HepG2 (cell line): ENCODE measurements around the gene CCNB1IP1. TPM values are rescaled to one million over a fixed set of nuclear protein-coding genes. Genes with fewer than 3 reads are reported as not detected.

ENCODE experiments used
- FOXO1 ChIP-seq: sonication (generic); formaldehyde crosslinking; IDR thresholded peaks from 2 replicates; pipeline ENCODE4 v1.4.0; 2020; ENCODE audit warnings: missing genetic modification reagents
- HNRNPUL1 ChIP-seq: fragments of 200-400 bp; formaldehyde crosslinking; IDR thresholded peaks from 2 replicates; pipeline ENCODE4 v1.6.1; 2017; ENCODE audit warnings: low read depth, mild to moderate bottlenecking, low read length, moderate library complexity
- KLF12 ChIP-seq: sonication (generic); formaldehyde crosslinking; IDR thresholded peaks from 2 replicates; pipeline ENCODE4 v1.4.0; 2020; ENCODE audit warnings: missing genetic modification reagents, borderline replicate concordance
- NR2F6 ChIP-seq, 2 experiments: IDR thresholded peaks; 2 replicates each; pipeline ENCODE4 v1.6.1; 2016; ENCODE audit warnings: antibody characterized with exemption in 1 of 2, mild to moderate bottlenecking in 1 of 2
- RBAK ChIP-seq: sonication (generic); formaldehyde crosslinking; IDR thresholded peaks from 2 replicates; pipeline ENCODE4 v1.5.1; 2020; ENCODE audit warnings: mild to moderate bottlenecking, missing genetic modification reagents
- SCMH1 ChIP-seq: sonication (generic); formaldehyde crosslinking; IDR thresholded peaks from 2 replicates; pipeline ENCODE4 v1.9.0; 2021; ENCODE audit warnings: missing genetic modification reagents, mild to moderate bottlenecking, borderline replicate concordance
- SIX4 ChIP-seq: sonication (generic); formaldehyde crosslinking; IDR thresholded peaks from 2 replicates; pipeline ENCODE4 v1.4.0; 2020; ENCODE audit warnings: missing genetic modification reagents
- ZNF160 ChIP-seq: sonication (generic); formaldehyde crosslinking; IDR thresholded peaks from 2 replicates; pipeline ENCODE4 v1.8.0; 2022; ENCODE audit warnings: mild to moderate bottlenecking, inconsistent platforms, missing genetic modification reagents
- ZNF317 ChIP-seq: sonication (generic); formaldehyde crosslinking; IDR thresholded peaks from 2 replicates; pipeline ENCODE4 v1.5.0; 2020; ENCODE audit warnings: mild to moderate bottlenecking, missing genetic modification reagents
- ZNF33B ChIP-seq: sonication (generic); formaldehyde crosslinking; IDR thresholded peaks from 2 replicates; pipeline ENCODE4 v1.5.1; 2020; ENCODE audit warnings: mild to moderate bottlenecking, missing genetic modification reagents
- ZNF607 ChIP-seq: sonication (generic); formaldehyde crosslinking; IDR thresholded peaks from 2 replicates; pipeline ENCODE4 v1.5.1; 2020; ENCODE audit warnings: missing genetic modification reagents, mild to moderate bottlenecking, borderline replicate concordance
- ZNF720 ChIP-seq: sonication (generic); formaldehyde crosslinking; IDR thresholded peaks from 2 replicates; pipeline ENCODE4 v1.4.0; 2020; ENCODE audit warnings: missing genetic modification reagents
- polyA plus RNA-seq, 8 experiments: library from polyadenylated mRNA; depleted of rRNA in 3 of 8; stranded (reverse) in 7 of 8; unstranded in 1 of 8; fragments of >200 nt; fragmentation: Illumina TruSeq in 4 of 8; extraction: Trizol in 4 of 8; gene quantifications; 2 replicates each; pipeline versions ENCODE4 v1.2.1 to v1.2.3, GENCODE V29; 2011 to 2016; ENCODE audit warnings: low read depth in 4 of 8, missing spikeins in 1 of 8, mixed read lengths in 1 of 8; ENCODE audit not compliant: insufficient read depth in 1 of 8
- total RNA-seq, 5 experiments: library from RNA; depleted of rRNA; stranded (reverse); fragments of >200 nt; fragmentation: Illumina TruSeq; extraction: Trizol; gene quantifications; 2 replicates each; pipeline ENCODE4 v1.2.3, GENCODE V29; 2016; ENCODE audit warnings: low read depth in 1 of 5
- TF ChIP-seq, protein P1 (sequence below): IDR thresholded peaks from 2 replicates; pipeline ENCODE4 v1.6.1; 2012; ENCODE audit warnings: low read depth, low read length, improper control_type of control experiment
- TF ChIP-seq, protein P2 (sequence below): sonication (generic); formaldehyde crosslinking; IDR thresholded peaks from 2 replicates; pipeline ENCODE4 v1.4.0; 2020; ENCODE audit warnings: missing genetic modification reagents
- TF ChIP-seq, protein P3 (sequence below): sonication (generic); formaldehyde crosslinking; IDR thresholded peaks from 2 replicates; pipeline ENCODE4 v1.5.0; 2020; ENCODE audit warnings: missing genetic modification reagents
- TF ChIP-seq, protein P4 (sequence below): sonication (generic); formaldehyde crosslinking; IDR thresholded peaks from 2 replicates; pipeline ENCODE4 v1.4.0; 2020; ENCODE audit warnings: missing genetic modification reagents, mild to moderate bottlenecking, borderline replicate concordance
- TF ChIP-seq, protein P5 (sequence below): sonication (generic); formaldehyde crosslinking; IDR thresholded peaks from 2 replicates; pipeline ENCODE4 v1.8.1; 2023; ENCODE audit warnings: missing genetic modification reagents, inconsistent platforms, borderline replicate concordance
- TF ChIP-seq, protein P6 (sequence below): sonication (generic); formaldehyde crosslinking; IDR thresholded peaks from 2 replicates; pipeline ENCODE4 v1.8.1; 2023; ENCODE audit warnings: mild to moderate bottlenecking, missing genetic modification reagents, borderline replicate concordance
- TF ChIP-seq, protein P7 (sequence below): sonication (generic); formaldehyde crosslinking; IDR thresholded peaks from 2 replicates; pipeline ENCODE4 v1.5.1; 2020; ENCODE audit warnings: missing genetic modification reagents, mild to moderate bottlenecking, borderline replicate concordance

Gene CCNB1IP1
- total and polyA plus RNA-seq, 2 of the 13 experiments (the other 11 are each of a cell fraction or from before 2014, with no cell fraction given), result 98.3 to 125 TPM

DNA sequence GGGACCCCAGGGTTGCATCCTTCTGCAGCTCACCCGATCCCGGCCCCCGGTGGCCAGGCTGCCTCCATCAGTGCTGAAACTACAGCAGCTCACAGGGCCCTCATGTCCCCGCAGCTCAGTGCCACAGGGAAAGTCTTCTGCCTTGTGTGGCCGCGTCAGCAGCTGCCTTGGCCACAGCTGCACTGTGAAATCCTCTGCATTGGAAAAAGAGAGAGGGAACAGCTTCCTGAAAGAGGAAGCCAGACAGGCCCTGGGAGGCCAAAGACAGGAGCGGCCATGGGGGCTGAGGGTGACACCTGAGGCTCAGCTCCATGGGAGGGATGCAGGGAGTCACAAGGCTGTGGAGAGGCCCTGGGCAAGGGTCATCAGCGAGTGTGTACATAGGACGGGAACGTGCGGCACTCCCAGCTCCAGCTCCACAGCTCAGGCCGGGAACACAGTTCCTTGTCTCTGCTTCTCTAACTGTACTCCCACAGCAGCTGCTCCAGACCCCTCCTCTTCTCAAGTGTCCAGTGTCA, 43.1 kb upstream of the CCNB1IP1 start (continued):
- TF ChIP-seq, protein P1, sequence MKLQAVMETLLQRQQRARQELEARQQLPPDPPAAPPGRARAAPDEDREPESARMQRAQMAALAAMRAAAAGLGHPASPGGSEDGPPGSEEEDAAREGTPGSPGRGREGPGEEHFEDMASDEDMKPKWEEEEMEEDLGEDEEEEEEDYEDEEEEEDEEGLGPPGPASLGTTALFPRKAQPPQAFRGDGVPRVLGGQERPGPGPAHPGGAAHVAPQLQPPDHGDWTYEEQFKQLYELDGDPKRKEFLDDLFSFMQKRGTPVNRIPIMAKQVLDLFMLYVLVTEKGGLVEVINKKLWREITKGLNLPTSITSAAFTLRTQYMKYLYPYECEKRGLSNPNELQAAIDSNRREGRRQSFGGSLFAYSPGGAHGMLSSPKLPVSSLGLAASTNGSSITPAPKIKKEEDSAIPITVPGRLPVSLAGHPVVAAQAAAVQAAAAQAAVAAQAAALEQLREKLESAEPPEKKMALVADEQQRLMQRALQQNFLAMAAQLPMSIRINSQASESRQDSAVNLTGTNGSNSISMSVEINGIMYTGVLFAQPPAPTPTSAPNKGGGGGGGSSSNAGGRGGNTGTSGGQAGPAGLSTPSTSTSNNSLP, result no peak
- TF ChIP-seq, protein P2, sequence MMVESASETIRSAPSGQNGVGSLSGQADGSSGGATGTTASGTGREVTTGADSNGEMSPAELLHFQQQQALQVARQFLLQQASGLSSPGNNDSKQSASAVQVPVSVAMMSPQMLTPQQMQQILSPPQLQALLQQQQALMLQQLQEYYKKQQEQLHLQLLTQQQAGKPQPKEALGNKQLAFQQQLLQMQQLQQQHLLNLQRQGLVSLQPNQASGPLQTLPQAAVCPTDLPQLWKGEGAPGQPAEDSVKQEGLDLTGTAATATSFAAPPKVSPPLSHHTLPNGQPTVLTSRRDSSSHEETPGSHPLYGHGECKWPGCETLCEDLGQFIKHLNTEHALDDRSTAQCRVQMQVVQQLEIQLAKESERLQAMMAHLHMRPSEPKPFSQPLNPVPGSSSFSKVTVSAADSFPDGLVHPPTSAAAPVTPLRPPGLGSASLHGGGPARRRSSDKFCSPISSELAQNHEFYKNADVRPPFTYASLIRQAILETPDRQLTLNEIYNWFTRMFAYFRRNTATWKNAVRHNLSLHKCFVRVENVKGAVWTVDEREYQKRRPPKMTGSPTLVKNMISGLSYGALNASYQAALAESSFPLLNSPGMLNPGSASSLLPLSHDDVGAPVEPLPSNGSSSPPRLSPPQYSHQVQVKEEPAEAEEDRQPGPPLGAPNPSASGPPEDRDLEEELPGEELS, result no peak
- TF ChIP-seq RBAK (CRISPR knock-in tag) (no peak), ZNF160 (no peak), ZNF317 (CRISPR knock-in tag) (no peak), ZNF607 (CRISPR knock-in tag) (0 out of 2 replicates have a peak, but pooled peaks have one; percentile 35), FOXO1 (CRISPR knock-in tag) (peak; percentile 38; the same call in 1 of the 2 replicates), HNRNPUL1 (no peak), ZNF720 (no peak), SCMH1 (CRISPR knock-in tag) (no peak), KLF12 (CRISPR knock-in tag) (no peak), ZNF33B (CRISPR knock-in tag) (no peak), SIX4 (0 out of 2 replicates have a peak, but pooled peaks have one; percentile 31), NR2F6 (IDR thresholded peaks at IDR 0.05) (peak; percentile 66), NR2F6 (CRISPR knock-in tag; IDR thresholded peaks at IDR 0.05) (peak; percentile 73; the same call in 1 of the 2 replicates)
- TF ChIP-seq, protein P3, sequence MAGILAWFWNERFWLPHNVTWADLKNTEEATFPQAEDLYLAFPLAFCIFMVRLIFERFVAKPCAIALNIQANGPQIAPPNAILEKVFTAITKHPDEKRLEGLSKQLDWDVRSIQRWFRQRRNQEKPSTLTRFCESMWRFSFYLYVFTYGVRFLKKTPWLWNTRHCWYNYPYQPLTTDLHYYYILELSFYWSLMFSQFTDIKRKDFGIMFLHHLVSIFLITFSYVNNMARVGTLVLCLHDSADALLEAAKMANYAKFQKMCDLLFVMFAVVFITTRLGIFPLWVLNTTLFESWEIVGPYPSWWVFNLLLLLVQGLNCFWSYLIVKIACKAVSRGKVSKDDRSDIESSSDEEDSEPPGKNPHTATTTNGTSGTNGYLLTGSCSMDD (CRISPR knock-in tag), result no peak
- TF ChIP-seq, protein P4, sequence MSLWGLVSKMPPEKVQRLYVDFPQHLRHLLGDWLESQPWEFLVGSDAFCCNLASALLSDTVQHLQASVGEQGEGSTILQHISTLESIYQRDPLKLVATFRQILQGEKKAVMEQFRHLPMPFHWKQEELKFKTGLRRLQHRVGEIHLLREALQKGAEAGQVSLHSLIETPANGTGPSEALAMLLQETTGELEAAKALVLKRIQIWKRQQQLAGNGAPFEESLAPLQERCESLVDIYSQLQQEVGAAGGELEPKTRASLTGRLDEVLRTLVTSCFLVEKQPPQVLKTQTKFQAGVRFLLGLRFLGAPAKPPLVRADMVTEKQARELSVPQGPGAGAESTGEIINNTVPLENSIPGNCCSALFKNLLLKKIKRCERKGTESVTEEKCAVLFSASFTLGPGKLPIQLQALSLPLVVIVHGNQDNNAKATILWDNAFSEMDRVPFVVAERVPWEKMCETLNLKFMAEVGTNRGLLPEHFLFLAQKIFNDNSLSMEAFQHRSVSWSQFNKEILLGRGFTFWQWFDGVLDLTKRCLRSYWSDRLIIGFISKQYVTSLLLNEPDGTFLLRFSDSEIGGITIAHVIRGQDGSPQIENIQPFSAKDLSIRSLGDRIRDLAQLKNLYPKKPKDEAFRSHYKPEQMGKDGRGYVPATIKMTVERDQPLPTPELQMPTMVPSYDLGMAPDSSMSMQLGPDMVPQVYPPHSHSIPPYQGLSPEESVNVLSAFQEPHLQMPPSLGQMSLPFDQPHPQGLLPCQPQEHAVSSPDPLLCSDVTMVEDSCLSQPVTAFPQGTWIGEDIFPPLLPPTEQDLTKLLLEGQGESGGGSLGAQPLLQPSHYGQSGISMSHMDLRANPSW (CRISPR knock-in tag), result peak; percentile 74; the same call in 1 of the 2 replicates
- TF ChIP-seq, protein P5, sequence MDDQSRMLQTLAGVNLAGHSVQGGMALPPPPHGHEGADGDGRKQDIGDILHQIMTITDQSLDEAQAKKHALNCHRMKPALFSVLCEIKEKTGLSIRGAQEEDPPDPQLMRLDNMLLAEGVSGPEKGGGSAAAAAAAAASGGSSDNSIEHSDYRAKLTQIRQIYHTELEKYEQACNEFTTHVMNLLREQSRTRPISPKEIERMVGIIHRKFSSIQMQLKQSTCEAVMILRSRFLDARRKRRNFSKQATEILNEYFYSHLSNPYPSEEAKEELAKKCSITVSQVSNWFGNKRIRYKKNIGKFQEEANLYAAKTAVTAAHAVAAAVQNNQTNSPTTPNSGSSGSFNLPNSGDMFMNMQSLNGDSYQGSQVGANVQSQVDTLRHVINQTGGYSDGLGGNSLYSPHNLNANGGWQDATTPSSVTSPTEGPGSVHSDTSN (CRISPR knock-in tag), result no peak
- TF ChIP-seq, protein P6, sequence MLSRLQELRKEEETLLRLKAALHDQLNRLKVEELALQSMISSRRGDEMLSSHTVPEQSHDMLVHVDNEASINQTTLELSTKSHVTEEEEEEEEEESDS, result no peak
- TF ChIP-seq, protein P7, sequence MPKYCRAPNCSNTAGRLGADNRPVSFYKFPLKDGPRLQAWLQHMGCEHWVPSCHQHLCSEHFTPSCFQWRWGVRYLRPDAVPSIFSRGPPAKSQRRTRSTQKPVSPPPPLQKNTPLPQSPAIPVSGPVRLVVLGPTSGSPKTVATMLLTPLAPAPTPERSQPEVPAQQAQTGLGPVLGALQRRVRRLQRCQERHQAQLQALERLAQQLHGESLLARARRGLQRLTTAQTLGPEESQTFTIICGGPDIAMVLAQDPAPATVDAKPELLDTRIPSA (CRISPR knock-in tag), result no peak; the same call in 1 of the 2 replicates
